GM06990 (cell line): Measurements from ENCODE around the gene RNF17.

Experiments used
- DNase-seq: peaks from one replicate; pipeline ENCODE4 v3.0.0-alpha.2; 2011; ENCODE audit not compliant: insufficient read length; ENCODE audit errors: extremely low read depth
- H3K27me3 ChIP-seq: replicated peaks from 2 replicates; pipeline ENCODE4 v1.6.0; 2011; ENCODE audit warnings: low read length; ENCODE audit not compliant: control insufficient read depth, insufficient read depth
- H3K36me3 ChIP-seq: 2 replicates; pipeline ENCODE4 v1.5.1; 2011; ENCODE audit warnings: low read length; ENCODE audit not compliant: control insufficient read depth, insufficient read depth
- H3K4me3 ChIP-seq: replicated peaks from 2 replicates; pipeline ENCODE4 v1.5.1; 2011; ENCODE audit warnings: low read depth, mild to moderate bottlenecking, control low read depth, low read length
- TF ChIP-seq, protein P1 (sequence below): IDR thresholded peaks from 2 replicates; pipeline ENCODE4 v1.5.1; 2011; ENCODE audit warnings: low read length, control low read depth, mild to moderate bottlenecking, inconsistent platforms; ENCODE audit not compliant: insufficient read depth, poor library complexity, severe bottlenecking

Gene RNF17

DNA sequence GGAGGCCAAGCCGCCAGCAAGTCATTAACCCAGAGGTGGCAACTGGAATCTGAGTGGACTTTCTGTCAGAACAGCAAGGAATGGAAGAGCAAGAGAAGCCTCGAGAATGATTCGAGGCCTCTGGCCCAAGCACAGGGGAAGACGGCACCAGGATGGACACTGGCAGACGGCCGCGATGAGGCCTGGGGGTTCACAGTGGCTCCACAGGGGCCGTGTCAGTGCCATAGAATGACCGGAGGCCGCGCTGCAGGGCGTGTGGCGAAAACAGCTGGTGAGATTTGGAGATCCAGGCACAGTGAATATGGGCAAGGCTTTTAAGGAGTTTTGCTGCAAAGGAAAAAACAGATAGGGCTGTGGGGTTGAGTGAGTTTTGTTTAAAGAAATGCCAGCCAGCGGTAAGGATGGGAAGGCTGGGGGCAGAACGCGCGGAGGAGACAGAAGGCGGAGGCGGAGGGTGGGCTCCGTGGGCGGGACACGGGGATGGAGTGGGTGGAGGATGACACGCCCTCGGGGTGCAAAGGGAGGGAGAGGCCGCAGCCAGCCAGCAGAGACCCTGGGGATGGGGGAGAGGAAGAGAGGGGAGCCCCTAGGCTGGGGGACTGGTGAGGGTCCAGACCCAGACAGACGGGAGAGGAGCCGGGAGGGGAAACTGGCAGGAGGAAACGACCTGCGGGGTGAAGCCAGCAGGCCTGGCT lies 130.5 kb downstream of the RNF17 start:
- Histone ChIP-seq H3K4me3 (no peak overlapping the region), H3K36me3 (peaks cover 13% of the 10 kb centered on the region), H3K27me3 (no peaks in the 10 kb centered on the region)
- no peak for DNase-seq
- TF ChIP-seq, protein P1, sequence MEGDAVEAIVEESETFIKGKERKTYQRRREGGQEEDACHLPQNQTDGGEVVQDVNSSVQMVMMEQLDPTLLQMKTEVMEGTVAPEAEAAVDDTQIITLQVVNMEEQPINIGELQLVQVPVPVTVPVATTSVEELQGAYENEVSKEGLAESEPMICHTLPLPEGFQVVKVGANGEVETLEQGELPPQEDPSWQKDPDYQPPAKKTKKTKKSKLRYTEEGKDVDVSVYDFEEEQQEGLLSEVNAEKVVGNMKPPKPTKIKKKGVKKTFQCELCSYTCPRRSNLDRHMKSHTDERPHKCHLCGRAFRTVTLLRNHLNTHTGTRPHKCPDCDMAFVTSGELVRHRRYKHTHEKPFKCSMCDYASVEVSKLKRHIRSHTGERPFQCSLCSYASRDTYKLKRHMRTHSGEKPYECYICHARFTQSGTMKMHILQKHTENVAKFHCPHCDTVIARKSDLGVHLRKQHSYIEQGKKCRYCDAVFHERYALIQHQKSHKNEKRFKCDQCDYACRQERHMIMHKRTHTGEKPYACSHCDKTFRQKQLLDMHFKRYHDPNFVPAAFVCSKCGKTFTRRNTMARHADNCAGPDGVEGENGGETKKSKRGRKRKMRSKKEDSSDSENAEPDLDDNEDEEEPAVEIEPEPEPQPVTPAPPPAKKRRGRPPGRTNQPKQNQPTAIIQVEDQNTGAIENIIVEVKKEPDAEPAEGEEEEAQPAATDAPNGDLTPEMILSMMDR = no peak

DNA sequence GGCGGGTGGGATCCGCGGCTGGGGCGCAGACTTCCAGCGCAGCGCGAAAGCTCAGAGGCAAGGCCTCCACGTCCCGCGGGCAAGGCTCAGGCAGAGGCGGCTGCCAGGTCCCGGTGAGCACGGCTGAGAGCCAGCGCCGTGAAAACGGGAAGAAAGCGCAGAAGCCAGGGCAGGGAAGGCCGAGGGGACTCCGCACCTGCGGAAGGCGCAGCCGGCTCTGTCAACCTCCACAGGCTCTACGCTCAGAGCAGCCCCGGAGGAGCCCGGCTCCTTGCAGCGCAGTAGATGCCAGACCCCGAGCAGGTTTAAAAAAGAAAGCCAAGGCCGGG lies 131.0 kb downstream of the RNF17 start:
- TF ChIP-seq, protein P1 = no peak
- Histone ChIP-seq H3K27me3 (no peaks in the 10 kb centered on the region), H3K36me3 (peaks cover 11% of the 10 kb centered on the region), H3K4me3 (no peak overlapping the region)
- DNase-seq = no peak

DNA sequence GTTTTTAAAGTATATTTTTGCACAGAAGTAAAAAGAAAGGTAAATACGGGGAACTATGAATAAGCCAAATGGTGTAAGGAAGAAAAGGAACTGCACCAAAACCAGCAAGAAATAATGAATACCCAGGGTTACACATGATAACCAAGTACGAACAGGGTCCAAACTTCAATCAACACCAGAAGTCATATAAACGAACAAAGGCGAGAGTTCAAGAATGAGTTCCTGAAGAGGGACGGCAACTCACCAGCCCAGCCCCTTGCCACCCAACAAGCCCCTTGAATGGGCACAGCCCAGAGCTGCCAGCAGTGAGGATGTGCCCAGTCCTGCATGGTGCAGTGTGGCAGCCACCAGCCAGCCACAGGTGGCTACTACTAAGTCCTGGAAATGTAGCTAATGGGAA lies 132.1 kb downstream of the RNF17 start:
- DNase-seq = no peak
- TF ChIP-seq, protein P1 = no peak
- Histone ChIP-seq H3K36me3 (peaks cover 11% of the 10 kb centered on the region), H3K4me3 (no peak overlapping the region), H3K27me3 (no peaks in the 10 kb centered on the region)

DNA sequence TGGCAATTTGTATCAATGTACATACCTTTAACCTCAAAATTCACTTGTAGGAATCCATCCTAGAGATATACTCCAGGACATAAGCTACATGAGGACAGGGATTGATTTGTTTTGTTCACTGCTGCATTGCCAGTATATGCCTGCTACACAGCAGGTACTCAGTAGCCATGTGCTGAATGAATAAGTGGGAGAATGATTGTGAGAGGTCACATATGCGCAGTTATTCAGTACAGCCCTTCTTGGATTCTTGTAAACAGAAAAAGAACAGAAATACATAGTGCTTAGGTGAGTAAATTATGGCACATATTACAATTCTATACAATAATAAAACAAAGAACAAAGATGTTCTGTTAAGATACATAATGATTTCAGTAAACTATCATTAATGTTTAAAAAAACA lies 133.3 kb downstream of the RNF17 start:
- Histone ChIP-seq H3K27me3 (no peaks in the 10 kb centered on the region), H3K4me3 (no peak overlapping the region), H3K36me3 (peaks cover 6% of the 10 kb centered on the region)
- TF ChIP-seq, protein P1 = no peak
- no peak for DNase-seq

DNA sequence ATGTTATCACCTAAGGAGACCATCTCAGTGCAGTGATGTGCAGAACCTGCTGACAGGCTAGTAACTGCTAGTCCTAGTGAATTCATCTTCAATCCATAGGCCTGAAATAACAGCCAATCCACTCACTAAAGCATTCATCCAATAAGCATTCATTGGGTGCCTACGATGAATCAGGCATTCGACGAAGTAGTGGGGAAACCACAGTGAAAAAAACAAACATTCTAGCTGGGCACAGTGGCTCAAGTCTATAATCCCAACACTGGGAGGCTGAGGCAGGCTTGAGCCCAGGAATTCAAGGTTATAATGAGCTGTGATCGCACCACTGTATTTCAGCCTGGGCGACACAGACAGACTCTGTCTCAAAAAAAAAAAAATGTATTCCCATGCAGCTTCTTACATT lies 135.6 kb downstream of the RNF17 start:
- DNase-seq = no peak
- H3K4me3 ChIP-seq = no peak overlapping the region
- 0 out of 2 replicates have a peak, but pooled peaks cover 1% of the 10 kb centered on the region for H3K36me3 ChIP-seq
- TF ChIP-seq, protein P1 = no peak
- H3K27me3 ChIP-seq = no peaks in the 10 kb centered on the region

DNA sequence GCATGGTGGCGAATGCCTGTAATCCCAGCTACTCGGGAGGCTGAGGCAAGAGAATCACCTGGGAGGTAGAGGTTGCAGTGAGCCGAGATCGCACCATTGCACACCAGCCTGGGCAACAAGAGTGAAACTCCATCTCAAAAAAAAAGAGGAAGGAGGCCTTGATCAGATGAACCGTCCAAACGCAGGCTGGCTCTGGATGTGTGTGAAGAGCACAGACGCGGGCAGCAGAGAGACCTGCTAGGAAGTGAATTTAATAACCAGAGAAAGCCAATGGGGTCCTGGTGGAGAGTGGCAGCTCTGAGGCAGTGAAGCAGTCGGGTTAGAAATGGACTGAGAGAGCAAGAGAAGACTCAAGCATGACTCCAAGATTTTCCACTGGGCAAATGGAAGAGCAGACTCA lies 136.5 kb downstream of the RNF17 start:
- TF ChIP-seq, protein P1 = no peak
- no peak for DNase-seq
- Histone ChIP-seq H3K4me3 (no peak overlapping the region), H3K27me3 (no peaks in the 10 kb centered on the region), H3K36me3 (peaks cover 1% of the 10 kb centered on the region; the same call in 1 of the 2 replicates)
